Mesothelial cell of epicardium (in vitro differentiated cells): ENCODE data around the gene RANBP10. TPM values are rescaled to one million over a fixed set of nuclear protein-coding genes. Genes with fewer than 3 reads are reported as not detected.
"Not testable (repeated sequence)": the region's sequence is repeated elsewhere in the genome, so short reads cannot be mapped to it uniquely, and the experiment has no call there.

ENCODE experiments used
- DNase-seq, 2 experiments: peaks; one replicate each; pipeline ENCODE4 v3.0.0; 2021; ENCODE audit warnings: low spot score in 2 of 2; ENCODE audit not compliant: unreplicated experiment in 2 of 2
- H3K27ac Mint-ChIP-seq: 2 replicates; pipeline ENCODE4 v1.8.0; 2021; ENCODE audit warnings: mixed read lengths
- H3K27me3 Mint-ChIP-seq: 2 replicates; pipeline ENCODE4 v1.8.0; 2021; ENCODE audit warnings: low read depth, mixed read lengths
- H3K36me3 Mint-ChIP-seq: 2 replicates; pipeline ENCODE4 v1.8.0; 2021; ENCODE audit warnings: mixed read lengths
- H3K4me1 Mint-ChIP-seq: 2 replicates; pipeline ENCODE4 v1.8.0; 2021; ENCODE audit warnings: mixed read lengths
- H3K4me3 Mint-ChIP-seq: 2 replicates; pipeline ENCODE4 v1.8.0; 2021; ENCODE audit warnings: mild to moderate bottlenecking, moderate library complexity, mixed read lengths
- H3K9me3 Mint-ChIP-seq: 2 replicates; pipeline ENCODE4 v1.8.0; 2021; ENCODE audit warnings: mixed read lengths
- CTCF ChIP-seq: fragments of 200-600 bp; sonication (generic); IDR thresholded peaks from one replicate; pipeline ENCODE4 v1.5.0; 2021; ENCODE audit warnings: antibody characterized with exemption; ENCODE audit not compliant: unreplicated experiment
- total RNA-seq: library from RNA; stranded (reverse); gene quantifications from 3 replicates; pipeline ENCODE4 v1.2.1, GENCODE V29; 2021

Gene RANBP10
- total RNA-seq, 1 donor from 2014 or later: 24.0 TPM

DNA sequence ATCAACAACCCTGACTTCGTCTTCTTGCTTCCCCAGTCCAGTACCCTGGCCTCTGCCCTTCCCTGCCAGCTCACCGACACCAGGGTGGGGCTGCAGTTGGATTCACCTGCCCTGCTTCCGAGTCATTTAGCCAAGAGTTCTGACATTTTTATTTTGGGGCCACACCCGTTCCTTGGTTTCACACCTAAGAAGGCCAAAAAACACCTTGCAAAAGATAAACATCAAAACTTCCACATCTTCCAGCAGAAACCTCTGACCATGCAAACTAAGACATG, 45.5 kb downstream of the RANBP10 start:
- H3K4me3 Mint-ChIP-seq: no peak overlapping the region
- no peak for TF ChIP-seq CTCF
- H3K27ac Mint-ChIP-seq: no peak overlapping the region
- no peaks in the 10 kb centered on the region for H3K9me3 Mint-ChIP-seq
- H3K4me1 Mint-ChIP-seq: no peaks in the 10 kb centered on the region
- H3K27me3 Mint-ChIP-seq: no peaks in the 10 kb centered on the region
- no peak for DNase-seq
- peaks cover 4% of the 10 kb centered on the region for H3K36me3 Mint-ChIP-seq

- H3K27me3 Mint-ChIP-seq: no peaks in the 10 kb centered on the region
- H3K4me1 Mint-ChIP-seq: no peaks in the 10 kb centered on the region
- no peak for TF ChIP-seq CTCF
- no peaks in the 10 kb centered on the region for H3K9me3 Mint-ChIP-seq
- H3K36me3 Mint-ChIP-seq: peaks cover 4% of the 10 kb centered on the region
- H3K4me3 Mint-ChIP-seq: no peak overlapping the region
- no peak overlapping the region for H3K27ac Mint-ChIP-seq
- DNase-seq: no peak
Measured at GRCh38 chr16:67760206-67760955, 46.0 kb downstream of the RANBP10 start.

GRCh38 chr16:67758966-67759365, 47.4 kb downstream of the RANBP10 start:
- no peaks in the 10 kb centered on the region for H3K27me3 Mint-ChIP-seq
- DNase-seq: no peak
- H3K4me3 Mint-ChIP-seq: no peak overlapping the region
- peaks cover 4% of the 10 kb centered on the region for H3K36me3 Mint-ChIP-seq
- no peak overlapping the region for H3K27ac Mint-ChIP-seq
- H3K9me3 Mint-ChIP-seq: no peaks in the 10 kb centered on the region
- no peaks in the 10 kb centered on the region for H3K4me1 Mint-ChIP-seq
- no peak for TF ChIP-seq CTCF

DNA sequence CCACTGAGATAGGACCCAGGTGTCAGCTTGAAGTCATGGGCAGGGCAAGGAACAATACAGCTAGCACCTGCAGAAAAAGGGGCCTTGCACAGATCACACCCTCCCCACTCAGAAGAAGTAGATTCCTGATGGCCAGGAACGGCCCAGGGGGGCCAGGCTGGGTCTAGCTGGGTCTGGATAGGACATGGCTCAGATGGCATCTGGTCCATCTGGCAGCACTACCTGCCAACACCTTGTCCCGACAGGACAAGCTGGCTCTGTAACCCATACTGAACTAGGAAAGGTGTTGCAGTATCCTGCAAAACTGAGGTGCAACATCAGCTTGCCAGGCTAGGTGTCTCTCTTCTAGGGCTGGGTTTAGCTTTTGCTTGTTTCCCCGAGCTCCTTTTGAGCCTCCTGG, 48.4 kb downstream of the RANBP10 start:
- Mint-ChIP-seq H3K4me1 (no peaks in the 10 kb centered on the region), H3K36me3 (peaks cover 3% of the 10 kb centered on the region), H3K27ac (no peak overlapping the region), H3K4me3 (no peak overlapping the region), H3K27me3 (no peaks in the 10 kb centered on the region), H3K9me3 (no peaks in the 10 kb centered on the region)
- no peak for TF ChIP-seq CTCF
- DNase-seq: no peak

DNA sequence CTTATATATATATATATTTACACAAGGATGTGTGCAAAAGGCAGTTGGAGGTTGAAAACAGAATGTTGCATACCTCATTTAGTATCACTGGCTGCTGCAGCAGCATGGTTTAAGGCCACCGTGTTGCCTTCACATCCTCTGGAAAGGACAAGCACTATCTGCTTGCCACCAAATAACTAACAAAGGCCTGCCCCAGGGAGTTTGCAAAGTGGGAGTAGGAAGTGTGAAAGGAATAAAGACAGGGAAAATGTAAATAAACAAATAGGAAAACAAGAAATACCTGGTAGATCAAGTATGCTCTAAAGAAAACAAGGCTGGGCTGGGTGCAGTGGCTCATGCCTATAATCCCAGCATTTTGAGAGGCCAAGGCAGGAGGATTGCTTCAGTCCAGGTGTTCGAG, 53.7 kb downstream of the RANBP10 start:
- no peak overlapping the region for H3K4me3 Mint-ChIP-seq
- no peaks in the 10 kb centered on the region for H3K27me3 Mint-ChIP-seq
- no peaks in the 10 kb centered on the region for H3K4me1 Mint-ChIP-seq
- DNase-seq: no peak
- H3K9me3 Mint-ChIP-seq: no peaks in the 10 kb centered on the region
- peaks cover 2% of the 10 kb centered on the region for H3K36me3 Mint-ChIP-seq
- no peak for TF ChIP-seq CTCF
- no peak overlapping the region for H3K27ac Mint-ChIP-seq

DNA sequence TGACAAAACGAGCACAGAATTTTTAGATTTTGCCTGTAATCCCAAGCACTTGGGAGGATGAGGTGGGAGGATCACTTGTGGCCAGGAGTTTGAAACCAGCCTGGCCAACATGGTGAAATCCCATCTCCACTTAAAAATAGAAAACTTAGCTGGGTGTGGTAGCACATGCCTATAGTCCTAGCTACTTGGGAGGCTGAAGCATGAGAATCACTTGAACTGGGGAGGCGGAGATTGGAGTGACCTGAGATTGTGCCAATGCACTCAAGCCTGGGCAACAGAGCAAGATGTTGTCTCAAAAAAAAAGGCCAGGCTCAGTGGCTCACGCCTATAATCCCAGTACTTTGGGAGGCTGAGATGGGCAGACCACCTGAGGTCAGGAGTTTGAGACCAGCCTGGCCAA, 55.0 kb downstream of the RANBP10 start:
- not testable (repeated sequence) for H3K4me1 Mint-ChIP-seq, DNase-seq, H3K4me3 Mint-ChIP-seq, H3K9me3 Mint-ChIP-seq, H3K27ac Mint-ChIP-seq, H3K27me3 Mint-ChIP-seq
- peaks cover 10% of the 10 kb centered on the region for H3K36me3 Mint-ChIP-seq
